Upper lobe of right lung (tissue), 1 donor: ENCODE results near the gene ARL6IP4. TPM values are rescaled to one million over a fixed set of nuclear protein-coding genes. Genes with fewer than 3 reads are reported as not detected.
A peak's percentile ranks its signal among the peaks of the same experiment; 100 is the strongest.

Experiments used
- ATAC-seq: fragments of 200-7000 bp; cut with Tn5 transposase; one replicate; pipeline ENCODE4 v1.9.1; 2020; ENCODE audit warnings: mild to moderate bottlenecking, moderate library complexity
- DNase-seq: peaks from one replicate; pipeline ENCODE4 v3.0.0-alpha.2; 2020
- H3K27ac ChIP-seq: fragments of 200-600 bp; one replicate; pipeline ENCODE4 v1.8.0; 2022
- H3K27me3 ChIP-seq: fragments of 200-600 bp; one replicate; pipeline ENCODE4 v1.8.0; 2022; ENCODE audit warnings: mild to moderate bottlenecking
- H3K36me3 ChIP-seq: fragments of 200-600 bp; one replicate; pipeline ENCODE4 v1.8.0; 2022
- H3K4me1 ChIP-seq: fragments of 200-600 bp; one replicate; pipeline ENCODE4 v1.8.0; 2022
- H3K4me3 ChIP-seq: fragments of 200-600 bp; one replicate; pipeline ENCODE4 v1.8.0; 2022; ENCODE audit warnings: mild to moderate bottlenecking
- H3K9me3 ChIP-seq: fragments of 200-600 bp; one replicate; pipeline ENCODE4 v1.8.0; 2022
- intact Hi-C: fragments of 100-400 bp; cut with DNase I; formaldehyde crosslinking; loops from one replicate; pipeline ENCODE4 v1.11.0; 2022
- total RNA-seq: library from RNA; stranded (reverse); fragmentation: NEBNext Ultra II Directional; extraction: Animal tissue kit (Norgen Biotek cat#: 25700); gene quantifications from one replicate; pipeline ENCODE4 v1.2.1, GENCODE V29; 2021
- TF ChIP-seq, protein P1 (sequence below): fragments of 200-600 bp; IDR thresholded peaks from one replicate; pipeline ENCODE4 v1.8.0; 2022; ENCODE audit warnings: antibody characterized with exemption
- donor health status: DM: no; HTN: yes; CAD: no; lungs with severe emphysema.

Gene ARL6IP4
- total RNA-seq, 1 donor from 2014 or later = 124 TPM

DNA sequence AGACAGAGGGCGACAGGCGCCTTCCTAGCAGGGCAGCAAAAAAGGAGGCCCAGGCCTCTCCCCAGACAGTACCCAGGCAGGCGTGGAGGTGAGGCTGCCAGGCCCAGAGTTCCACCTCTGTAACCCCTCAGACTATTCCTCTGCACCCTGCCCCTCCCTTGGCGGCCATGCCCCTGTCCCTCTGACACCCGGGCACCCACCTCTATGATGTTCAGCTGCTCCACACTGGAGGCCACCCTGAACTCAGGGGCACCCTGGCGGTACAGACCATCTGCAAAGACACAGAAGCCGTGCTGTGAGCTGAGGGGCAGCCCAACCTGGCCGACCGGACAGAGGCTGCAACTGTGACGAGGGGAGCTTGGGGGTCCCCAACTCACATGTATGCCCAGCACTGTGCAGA lies 20.1 kb downstream of the ARL6IP4 start:
- H3K27me3 ChIP-seq = no peaks in the 10 kb centered on the region
- no peak for DNase-seq
- ATAC-seq = no peak
- H3K9me3 ChIP-seq = no peaks in the 10 kb centered on the region
- H3K4me3 ChIP-seq = no peak overlapping the region
- intact Hi-C loops = no loop called here
- peaks cover 6% of the 10 kb centered on the region for H3K36me3 ChIP-seq
- TF ChIP-seq, protein P1, sequence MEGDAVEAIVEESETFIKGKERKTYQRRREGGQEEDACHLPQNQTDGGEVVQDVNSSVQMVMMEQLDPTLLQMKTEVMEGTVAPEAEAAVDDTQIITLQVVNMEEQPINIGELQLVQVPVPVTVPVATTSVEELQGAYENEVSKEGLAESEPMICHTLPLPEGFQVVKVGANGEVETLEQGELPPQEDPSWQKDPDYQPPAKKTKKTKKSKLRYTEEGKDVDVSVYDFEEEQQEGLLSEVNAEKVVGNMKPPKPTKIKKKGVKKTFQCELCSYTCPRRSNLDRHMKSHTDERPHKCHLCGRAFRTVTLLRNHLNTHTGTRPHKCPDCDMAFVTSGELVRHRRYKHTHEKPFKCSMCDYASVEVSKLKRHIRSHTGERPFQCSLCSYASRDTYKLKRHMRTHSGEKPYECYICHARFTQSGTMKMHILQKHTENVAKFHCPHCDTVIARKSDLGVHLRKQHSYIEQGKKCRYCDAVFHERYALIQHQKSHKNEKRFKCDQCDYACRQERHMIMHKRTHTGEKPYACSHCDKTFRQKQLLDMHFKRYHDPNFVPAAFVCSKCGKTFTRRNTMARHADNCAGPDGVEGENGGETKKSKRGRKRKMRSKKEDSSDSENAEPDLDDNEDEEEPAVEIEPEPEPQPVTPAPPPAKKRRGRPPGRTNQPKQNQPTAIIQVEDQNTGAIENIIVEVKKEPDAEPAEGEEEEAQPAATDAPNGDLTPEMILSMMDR = no peak
- no peaks in the 10 kb centered on the region for H3K4me1 ChIP-seq
- H3K27ac ChIP-seq = no peak overlapping the region

DNA sequence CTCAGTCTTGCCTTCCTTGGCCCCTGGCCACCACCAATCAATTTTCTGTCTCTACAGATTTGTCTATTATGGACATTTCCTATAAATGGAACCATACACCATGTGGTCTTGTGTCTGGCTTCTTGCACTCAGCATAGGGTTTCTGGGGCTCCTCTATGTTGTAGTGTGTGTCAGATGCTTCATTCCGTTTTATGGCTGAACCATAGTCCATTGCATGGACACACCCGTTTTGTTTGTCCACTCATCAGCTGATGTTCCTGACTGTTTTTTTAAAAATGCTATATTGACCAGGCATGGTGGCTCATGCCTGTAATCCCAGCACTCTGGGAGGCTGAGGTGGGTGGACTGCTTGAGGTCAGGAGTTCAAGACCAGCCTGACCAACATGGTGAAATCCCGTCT lies 21.0 kb downstream of the ARL6IP4 start:
- no peaks in the 10 kb centered on the region for H3K27me3 ChIP-seq
- no peak overlapping the region for H3K4me3 ChIP-seq
- H3K36me3 ChIP-seq = peaks cover 6% of the 10 kb centered on the region
- TF ChIP-seq, protein P1 = no peak
- no peak overlapping the region for H3K27ac ChIP-seq
- H3K4me1 ChIP-seq = no peaks in the 10 kb centered on the region
- intact Hi-C loops = no loop called here
- DNase-seq (no peak), ATAC-seq (no peak)
- no peaks in the 10 kb centered on the region for H3K9me3 ChIP-seq

DNA sequence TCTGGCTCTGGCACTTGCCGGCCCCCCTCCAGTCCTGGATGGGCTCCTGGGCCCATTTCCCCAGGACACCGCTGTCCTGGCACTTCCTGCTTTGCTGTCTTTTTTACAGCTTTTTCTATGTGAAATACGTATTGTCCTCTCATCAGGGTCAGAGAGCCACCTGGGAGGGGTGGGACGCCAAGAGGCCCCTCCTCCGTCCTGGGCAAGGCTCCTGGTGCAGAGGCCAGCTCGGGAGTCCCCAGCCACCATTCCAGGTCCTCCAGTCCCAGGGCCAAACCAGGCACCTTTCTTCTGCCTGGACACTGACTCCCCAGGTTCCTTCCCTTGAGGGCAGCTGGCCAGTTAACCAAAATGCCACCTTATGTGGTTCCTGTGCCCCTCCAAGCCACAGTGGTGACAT lies 22.8 kb downstream of the ARL6IP4 start:
- TF ChIP-seq, protein P1 = no peak
- Histone ChIP-seq H3K9me3 (no peaks in the 10 kb centered on the region), H3K36me3 (peaks cover 6% of the 10 kb centered on the region), H3K27me3 (no peaks in the 10 kb centered on the region), H3K27ac (no peak overlapping the region), H3K4me1 (no peaks in the 10 kb centered on the region), H3K4me3 (no peak overlapping the region)
- ATAC-seq (no peak), DNase-seq (no peak)
- intact Hi-C loops = no loop called here

DNA sequence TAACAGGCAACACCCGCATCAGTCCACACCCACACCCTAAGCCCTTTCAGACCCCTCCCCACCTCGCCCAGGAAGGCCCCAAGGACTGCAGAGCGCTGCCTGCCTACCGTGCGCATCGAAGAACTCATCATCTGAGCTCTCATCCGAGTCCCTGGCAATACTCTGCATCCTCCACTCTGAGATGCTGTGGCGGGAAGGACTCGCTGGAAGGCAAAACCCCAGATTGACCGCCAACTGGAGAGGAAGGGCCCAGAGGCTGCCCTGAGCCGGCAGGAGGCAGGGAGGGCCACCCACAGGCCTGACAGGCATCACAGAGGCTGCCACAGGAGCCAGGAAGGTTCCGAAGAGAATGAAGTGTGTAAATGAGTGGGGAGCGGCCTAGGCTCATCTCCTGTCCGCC lies 23.8 kb downstream of the ARL6IP4 start:
- DNase-seq = no peak
- H3K36me3 ChIP-seq = peaks cover 10% of the 10 kb centered on the region

DNA sequence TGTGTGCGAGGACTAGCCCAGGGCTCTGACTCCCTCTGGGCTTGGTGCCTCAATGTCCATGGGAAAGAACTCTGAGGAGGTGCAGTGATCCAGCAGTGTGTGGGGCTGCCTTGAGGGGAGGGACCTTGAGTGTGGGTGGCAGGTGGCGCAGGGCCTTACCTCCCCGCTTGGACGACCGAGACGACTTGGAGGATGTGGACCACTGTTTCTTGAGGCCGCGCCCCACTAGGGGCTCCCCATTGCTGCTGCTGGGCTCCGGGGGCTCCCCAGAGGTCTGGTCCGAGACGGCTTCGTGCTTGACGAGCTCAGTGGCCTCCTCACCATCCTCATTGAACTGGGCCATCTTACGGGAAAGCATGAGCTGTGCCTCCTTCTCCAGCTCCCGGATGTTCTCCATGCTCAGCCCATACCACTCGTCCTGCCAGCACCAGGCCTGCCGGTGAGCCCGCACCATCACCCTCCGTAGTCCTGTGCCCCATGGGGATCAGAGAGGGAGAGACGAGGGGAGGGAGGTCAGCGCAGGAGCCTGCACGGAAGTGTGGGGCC lies 24.7 kb downstream of the ARL6IP4 start:
- intact Hi-C loops = no loop called here
- H3K4me3 ChIP-seq = no peak overlapping the region

More for the DNA sequence above, 23.8 kb downstream of the ARL6IP4 start:
- Histone ChIP-seq H3K9me3 (no peaks in the 10 kb centered on the region), H3K4me3 (no peak overlapping the region), H3K27me3 (no peaks in the 10 kb centered on the region), H3K27ac (no peak overlapping the region), H3K4me1 (no peaks in the 10 kb centered on the region)
- TF ChIP-seq, protein P1 = no peak
- ATAC-seq = no peak
- intact Hi-C loops = no loop called here

More for the DNA sequence above, 24.7 kb downstream of the ARL6IP4 start:
- no peak overlapping the region for H3K27ac ChIP-seq
- no peaks in the 10 kb centered on the region for H3K27me3 ChIP-seq
- ATAC-seq = peak; percentile 7
- no peaks in the 10 kb centered on the region for H3K9me3 ChIP-seq
- H3K36me3 ChIP-seq = peaks cover 9% of the 10 kb centered on the region
- H3K4me1 ChIP-seq = no peaks in the 10 kb centered on the region
- DNase-seq = no peak
- TF ChIP-seq, protein P1 = no peak
